Smooth muscle cell (in vitro differentiated cells): Measurements from ENCODE around the gene DNAJC1. TPM values are rescaled to one million over a fixed set of nuclear protein-coding genes. Genes with fewer than 3 reads are reported as not detected.

Experiments used
- DNase-seq: peaks from one replicate; lab custom pipeline; 2025; ENCODE audit not compliant: unreplicated experiment; lab: John Stamatoyannopoulos, UW
- H2AFZ ChIP-seq: fragments of 200-600 bp; sonication (generic); 2 replicates; pipeline ENCODE4 v1.6.0; 2016; ENCODE audit warnings: antibody characterized with exemption, low read depth, mild to moderate bottlenecking
- H3F3A ChIP-seq: fragments of 200-600 bp; sonication (generic); 2 replicates; pipeline ENCODE4 v1.6.0; 2017; ENCODE audit warnings: antibody characterized with exemption, low read depth
- H3K27ac ChIP-seq: fragments of 200-600 bp; sonication (generic); 2 replicates; pipeline ENCODE4 v1.5.1; 2016; ENCODE audit warnings: low read depth, mild to moderate bottlenecking
- H3K27me3 ChIP-seq: fragments of 200-600 bp; sonication (generic); 2 replicates; pipeline ENCODE4 v1.6.1; 2016; ENCODE audit warnings: low read depth, mild to moderate bottlenecking
- H3K36me3 ChIP-seq: fragments of 200-600 bp; sonication (generic); 2 replicates; pipeline ENCODE4 v1.5.1; 2016; ENCODE audit warnings: low read depth
- H3K4me1 ChIP-seq: fragments of 200-600 bp; sonication (generic); 2 replicates; pipeline ENCODE4 v1.5.1; 2016; ENCODE audit warnings: low read depth
- H3K4me2 ChIP-seq: fragments of 200-600 bp; sonication (generic); 2 replicates; pipeline ENCODE4 v1.6.0; 2016; ENCODE audit warnings: mild to moderate bottlenecking
- H3K4me3 ChIP-seq: fragments of 200-600 bp; sonication (generic); 2 replicates; pipeline ENCODE4 v1.5.1; 2016; ENCODE audit warnings: mild to moderate bottlenecking
- H3K79me2 ChIP-seq: fragments of 200-600 bp; sonication (generic); 2 replicates; pipeline ENCODE4 v1.6.0; 2016; ENCODE audit warnings: low read depth, mild to moderate bottlenecking
- H3K9ac ChIP-seq: fragments of 200-600 bp; sonication (generic); 2 replicates; pipeline ENCODE4 v1.6.0; 2016; ENCODE audit warnings: low read depth
- H3K9me3 ChIP-seq: fragments of 200-600 bp; sonication (generic); replicated peaks from 2 replicates; pipeline ENCODE4 v1.5.1; 2016; ENCODE audit warnings: low read depth
- H4K20me1 ChIP-seq: fragments of 200-600 bp; sonication (generic); 2 replicates; pipeline ENCODE4 v1.6.0; 2016; ENCODE audit warnings: low read depth
- CTCF ChIP-seq: fragments of 200-600 bp; sonication (generic); IDR thresholded peaks from 2 replicates; pipeline ENCODE4 v1.5.1; 2017; ENCODE audit warnings: borderline replicate concordance, mild to moderate bottlenecking, antibody characterized with exemption; ENCODE audit not compliant: insufficient read depth, poor library complexity, severe bottlenecking
- WGBS: methylation state at CpG from one replicate; pipeline ENCODE4 v1.1.7; 2016; ENCODE audit warnings: low lambda C conversion rate; 5-methylcytosine and 5-hydroxymethylcytosine counted together
- polyA plus RNA-seq: library from polyadenylated mRNA; unstranded; fragments of >200 nt; fragmentation: Nextera tagmentation; extraction: Ambion mirVana; gene quantifications from 2 replicates; pipeline ENCODE4 v1.2.1, GENCODE V29; 2016
- total RNA-seq: library from RNA; depleted of rRNA; stranded (reverse); fragments of >200 nt; gene quantifications from 2 replicates; pipeline ENCODE4 v1.2.3, GENCODE V29; 2014

DNAJC1 gene
- total and polyA plus RNA-seq, 2 experiments from 2014 or later, result 67.0 to 88.5 TPM

GRCh38 chr10:21832821-21833130 is 170.8 kb downstream of the DNAJC1 start:
- Histone ChIP-seq H4K20me1 (no peaks in the 10 kb centered on the region), H3F3A (no peaks in the 10 kb centered on the region), H3K36me3 (peaks cover 8% of the 10 kb centered on the region), H3K4me3 (no peak overlapping the region), H3K79me2 (no peaks in the 10 kb centered on the region), H3K4me2 (no peak overlapping the region), H3K9me3 (peaks cover 45% of the 10 kb centered on the region), H3K4me1 (no peaks in the 10 kb centered on the region), H3K9ac (no peak overlapping the region), H2AFZ (no peak overlapping the region), H3K27me3 (no peaks in the 10 kb centered on the region), H3K27ac (no peak overlapping the region)
- DNase-seq, result no peak
- WGBS, result 100% methylated on average over 1 of the region's 1 CpG
- TF ChIP-seq CTCF, result no peak

GRCh38 chr10:21831986-21832820 is 171.3 kb downstream of the DNAJC1 start:
- Histone ChIP-seq H3K27me3 (no peaks in the 10 kb centered on the region), H3K36me3 (peaks cover 12% of the 10 kb centered on the region), H3K9ac (no peak overlapping the region), H3K9me3 (peaks cover 51% of the 10 kb centered on the region), H3F3A (no peaks in the 10 kb centered on the region), H3K79me2 (no peaks in the 10 kb centered on the region), H3K4me3 (no peak overlapping the region), H3K27ac (no peak overlapping the region), H3K4me2 (no peak overlapping the region), H4K20me1 (no peaks in the 10 kb centered on the region), H3K4me1 (no peaks in the 10 kb centered on the region), H2AFZ (no peak overlapping the region)
- DNase-seq, result no peak
- no peak for TF ChIP-seq CTCF
- 93% methylated on average over 2 of the region's 2 CpGs for WGBS

GRCh38 chr10:21830037-21830436 is 173.5 kb downstream of the DNAJC1 start:
- H3K4me3 ChIP-seq, result no peak overlapping the region
- H2AFZ ChIP-seq, result no peak overlapping the region
- no peak overlapping the region for H3K9ac ChIP-seq
- peaks cover 28% of the 10 kb centered on the region for H3K36me3 ChIP-seq
- no peak overlapping the region for H3K4me2 ChIP-seq
- no peaks in the 10 kb centered on the region for H3K4me1 ChIP-seq
- H3F3A ChIP-seq, result no peaks in the 10 kb centered on the region
- H4K20me1 ChIP-seq, result no peaks in the 10 kb centered on the region
- TF ChIP-seq CTCF, result no peak
- H3K27me3 ChIP-seq, result no peaks in the 10 kb centered on the region
- no peak for DNase-seq
- H3K9me3 ChIP-seq, result peaks cover 67% of the 10 kb centered on the region
- H3K27ac ChIP-seq, result no peak overlapping the region
- H3K79me2 ChIP-seq, result no peaks in the 10 kb centered on the region

GRCh38 chr10:21827308-21827707 is 176.2 kb downstream of the DNAJC1 start:
- no peaks in the 10 kb centered on the region for H4K20me1 ChIP-seq
- peaks cover 57% of the 10 kb centered on the region for H3K9me3 ChIP-seq
- H3K4me3 ChIP-seq, result no peak overlapping the region
- H3F3A ChIP-seq, result no peaks in the 10 kb centered on the region
- H3K36me3 ChIP-seq, result peaks cover 30% of the 10 kb centered on the region
- H3K9ac ChIP-seq, result no peak overlapping the region
- DNase-seq, result no peak
- H3K27me3 ChIP-seq, result no peaks in the 10 kb centered on the region
- H3K4me1 ChIP-seq, result no peaks in the 10 kb centered on the region
- WGBS, result 100% methylated on average over 3 of the region's 3 CpGs
- no peak for TF ChIP-seq CTCF
- H3K4me2 ChIP-seq, result no peak overlapping the region
- H3K27ac ChIP-seq, result no peak overlapping the region
- H2AFZ ChIP-seq, result no peak overlapping the region
- no peaks in the 10 kb centered on the region for H3K79me2 ChIP-seq
